Stromal cell of bone marrow (primary cell): ENCODE data around the gene RALA.

Source experiments
- DNase-seq: peaks from one replicate; pipeline ENCODE4 v3.0.0-alpha.2; 2012; ENCODE audit warnings: low read depth

RALA gene

DNA sequence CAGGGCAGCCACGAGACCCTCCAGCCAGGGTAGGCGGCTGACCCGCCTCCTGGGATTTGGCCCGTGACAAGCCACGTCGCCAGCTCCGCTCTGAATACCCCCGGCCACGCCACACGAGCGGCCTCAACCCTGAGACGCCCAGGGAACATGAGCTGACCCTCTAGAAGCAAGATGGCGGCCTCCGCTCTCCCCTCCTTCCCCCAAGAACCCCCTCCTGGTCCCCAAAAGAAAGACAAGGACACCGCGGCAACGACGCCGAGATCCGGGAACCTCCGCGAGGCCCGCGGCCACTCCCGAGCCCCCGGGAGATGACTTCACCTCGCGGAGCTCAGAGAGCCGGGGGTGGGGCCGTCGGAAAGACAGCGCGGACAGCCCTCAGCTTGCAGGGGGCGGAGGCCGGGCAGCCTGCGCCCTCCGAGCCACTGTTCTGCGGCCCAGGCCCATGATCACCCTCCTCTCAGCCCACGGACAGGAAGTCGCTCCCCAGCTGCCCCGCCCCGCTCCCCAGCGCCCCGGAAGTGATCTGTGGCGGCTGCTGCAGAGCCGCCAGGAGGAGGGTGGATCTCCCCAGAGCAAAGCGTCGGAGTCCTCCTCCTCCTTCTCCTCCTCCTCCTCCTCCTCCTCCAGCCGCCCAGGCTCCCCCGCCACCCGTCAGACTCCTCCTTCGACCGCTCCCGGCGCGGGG lies at the start of gene RALA:
RALA (plus strand) TSS at position 526 of the 685 bp plus-strand sequence. CDS start 63,096 bp downstream, outside the sequence.
- peak; percentile 90 for DNase-seq

- DNase-seq: no peak
Measured at GRCh38 chr7:39574673-39575349, 48.6 kb upstream of the RALA start.

- DNase-seq: no peak
Measured at GRCh38 chr7:39577229-39577874, 46.0 kb upstream of the RALA start.

- peak; percentile 87 for DNase-seq
Measured at GRCh38 chr7:39580149-39580874, 43.1 kb upstream of the RALA start.

DNA sequence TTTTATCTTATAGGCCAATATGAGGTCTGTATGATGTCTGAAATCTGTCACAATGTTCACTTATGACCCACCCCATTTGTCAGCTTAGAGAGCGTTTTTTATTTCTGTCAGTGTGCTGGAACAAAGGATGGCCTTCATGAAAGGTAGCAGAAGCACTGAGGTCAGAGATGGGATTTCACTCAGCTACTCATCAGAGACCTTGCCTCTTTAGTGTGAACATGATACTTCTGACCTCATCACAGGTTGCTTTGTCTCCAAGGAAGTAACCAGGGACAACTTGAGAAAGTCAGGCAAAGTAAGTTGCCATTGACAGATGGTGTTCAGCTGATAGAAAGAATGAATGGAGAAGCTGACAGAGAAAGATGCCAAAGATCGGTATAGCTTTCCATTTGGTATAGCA lies 40.8 kb upstream of the RALA start:
- no peak for DNase-seq

DNA sequence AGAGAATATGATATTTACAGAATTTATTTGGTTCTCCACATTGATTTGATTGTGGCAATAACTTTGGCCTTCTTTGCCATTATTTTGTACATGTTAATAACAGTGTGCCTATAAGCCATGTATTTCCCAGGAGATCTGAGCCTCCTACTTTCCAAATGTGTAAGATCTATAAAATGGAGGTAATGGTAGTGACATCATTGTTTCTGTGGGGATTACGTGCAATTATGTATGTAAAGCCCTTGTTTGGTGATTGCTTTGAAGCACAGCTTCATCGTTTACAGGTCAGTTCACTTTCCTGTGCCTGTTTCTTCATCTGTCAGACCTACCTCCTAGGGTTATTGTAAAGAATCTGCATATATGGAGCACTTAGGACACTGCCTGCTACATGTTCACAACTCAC lies 39.8 kb upstream of the RALA start:
- DNase-seq: no peak

GRCh38 chr7:39587393-39587792 lies 36.0 kb upstream of the RALA start:
- no peak for DNase-seq

DNA sequence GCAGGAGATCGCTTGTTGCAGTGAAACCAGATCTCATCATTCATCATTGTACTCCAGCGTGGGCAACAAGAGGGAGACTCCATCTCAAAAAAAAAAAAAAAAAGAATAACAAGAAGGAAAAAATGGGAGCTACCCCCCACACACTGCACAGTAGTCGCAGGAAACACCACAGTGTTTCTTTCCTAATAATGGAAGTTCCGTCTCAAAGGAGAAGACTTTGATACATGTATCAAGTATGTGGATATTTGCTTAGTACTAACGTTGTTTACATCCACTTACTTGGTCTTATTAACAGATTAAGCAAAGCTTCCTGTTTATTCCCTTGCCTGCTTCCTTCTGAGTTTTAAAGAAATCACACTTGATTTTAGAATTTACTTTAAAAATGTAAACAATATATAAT lies 35.0 kb upstream of the RALA start:
- no peak for DNase-seq

DNA sequence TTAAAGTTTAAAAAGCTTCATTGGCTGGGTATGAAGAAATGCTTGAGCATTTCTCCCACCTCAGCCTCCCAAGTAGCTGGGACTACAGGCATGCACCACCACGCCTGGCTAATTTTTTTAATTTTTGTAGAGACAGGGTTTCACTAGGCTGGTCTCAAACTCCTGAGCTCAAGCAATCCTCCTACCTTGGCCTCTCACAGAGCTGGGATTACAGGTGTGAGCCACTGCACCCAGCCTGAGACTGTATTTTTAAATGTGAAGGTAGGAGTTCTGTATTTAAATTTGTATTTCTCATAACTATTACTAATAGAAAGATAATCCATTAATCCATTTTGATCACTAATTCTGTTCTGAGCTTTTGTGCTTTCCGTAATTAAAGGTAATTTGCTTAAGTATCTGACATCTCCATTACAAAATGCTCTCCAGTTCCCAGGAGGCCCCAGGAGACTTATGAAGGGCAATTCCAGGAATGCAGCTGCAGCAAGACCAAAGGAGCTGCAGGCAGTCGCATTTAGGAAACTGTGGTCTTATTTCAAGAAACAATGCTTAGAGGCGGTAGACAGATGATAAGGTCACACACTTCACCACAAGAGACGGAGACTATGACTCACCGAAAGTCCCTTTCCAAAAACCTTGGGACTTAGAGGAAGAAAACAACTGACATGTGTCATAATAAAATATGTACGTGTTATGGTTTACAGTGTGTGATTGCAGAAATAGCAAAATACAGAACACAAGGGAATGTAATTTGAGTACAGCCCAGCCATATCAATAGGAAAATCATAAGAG lies 33.9 kb upstream of the RALA start:
- DNase-seq: peak; percentile 81

- DNase-seq: peak; percentile 73
Measured at GRCh38 chr7:39592586-39592985, 30.8 kb upstream of the RALA start.

- DNase-seq: peak; percentile 51
Measured at GRCh38 chr7:39594988-39595620, 28.3 kb upstream of the RALA start.

- DNase-seq: no peak
Measured at GRCh38 chr7:39602351-39602750, 21.0 kb upstream of the RALA start.

GRCh38 chr7:39603924-39604323 lies 19.4 kb upstream of the RALA start:
- no peak for DNase-seq

GRCh38 chr7:39605087-39605486 lies 18.3 kb upstream of the RALA start:
- DNase-seq: no peak

- DNase-seq: no peak
Measured at GRCh38 chr7:39606352-39606751, 17.0 kb upstream of the RALA start.

GRCh38 chr7:39606941-39607340 lies 16.4 kb upstream of the RALA start:
- no peak for DNase-seq

GRCh38 chr7:39607865-39608264 lies 15.5 kb upstream of the RALA start:
- DNase-seq: no peak

- no peak for DNase-seq
Measured at GRCh38 chr7:39608278-39608677, 15.1 kb upstream of the RALA start.

GRCh38 chr7:39609113-39609934 lies 14.0 kb upstream of the RALA start:
- no peak for DNase-seq

DNA sequence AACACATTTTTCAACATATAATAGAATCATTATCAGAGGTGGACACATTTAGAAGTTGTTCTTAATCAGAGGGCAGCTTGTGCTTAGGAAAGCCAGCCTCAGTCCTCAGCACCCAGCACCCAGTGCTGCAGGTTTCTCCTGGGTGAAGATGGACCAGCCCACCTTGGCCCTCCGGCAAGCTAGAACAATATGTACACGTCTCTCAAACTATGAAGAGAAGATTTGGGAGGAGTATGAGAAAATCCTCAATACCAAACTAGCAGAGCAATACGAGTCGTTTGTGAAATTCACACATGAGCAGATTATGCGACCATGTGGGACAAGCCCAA lies 13.5 kb upstream of the RALA start:
- no peak for DNase-seq

- no peak for DNase-seq
Measured at GRCh38 chr7:39613577-39613976, 9.8 kb upstream of the RALA start.
